ENCODE results near the gene LUM.

The LUM gene

GRCh38 chr12:91140026-91140931, 29.0 kb upstream of the LUM start:
- DNase-seq (ENCODE audit: low spot score): no peak
- peak overlapping the region in 1 of 2 donors; percentile 72 for H3K27ac ChIP-seq

GRCh38 chr12:91139286-91139685, 28.0 kb upstream of the LUM start:
- H3K4me3 ChIP-seq: no peak overlapping the region
- no peak for TF ChIP-seq CTCF (IDR thresholded peaks at IDR 0.05)
- DNase-seq (ENCODE audit: low spot score): no peak
- peak overlapping the region; percentile 64 to 72 for H3K27ac ChIP-seq

More at GRCh38 chr12:91140026-91140931, 29.0 kb upstream of the LUM start:
- no peak overlapping the region for H3K4me3 ChIP-seq
- no peak for TF ChIP-seq CTCF (IDR thresholded peaks at IDR 0.05)

GRCh38 chr12:91138337-91138920, 27.1 kb upstream of the LUM start:
- Histone ChIP-seq H3K4me3 (no peak overlapping the region), H3K27ac (peak overlapping the region; percentile 64 to 72)
- DNase-seq (ENCODE audit: low spot score): no peak
- TF ChIP-seq CTCF (IDR thresholded peaks at IDR 0.05): no peak

DNA sequence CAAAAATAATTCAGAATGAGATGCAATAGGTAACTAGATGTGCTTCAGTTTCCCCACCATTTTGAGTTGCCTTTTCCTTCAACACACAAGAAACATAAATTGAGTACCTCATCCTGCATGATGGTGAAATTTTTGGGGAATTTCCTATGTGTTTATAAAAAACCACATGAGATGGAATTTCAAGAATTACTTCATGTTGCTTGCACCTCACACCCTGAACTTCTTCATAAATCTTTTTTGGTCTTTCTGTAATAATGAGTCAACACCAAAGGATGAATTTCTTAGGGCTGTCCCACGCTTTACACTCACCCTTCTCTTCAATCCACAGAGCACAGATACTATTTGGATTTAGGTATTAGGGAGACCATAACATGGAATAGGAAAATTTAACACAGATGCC, 22.6 kb upstream of the LUM start:
- H3K4me3 ChIP-seq: no peak overlapping the region
- TF ChIP-seq CTCF (IDR thresholded peaks at IDR 0.05): no peak
- H3K27ac ChIP-seq: no peak overlapping the region
- DNase-seq (ENCODE audit: low spot score): no peak

DNA sequence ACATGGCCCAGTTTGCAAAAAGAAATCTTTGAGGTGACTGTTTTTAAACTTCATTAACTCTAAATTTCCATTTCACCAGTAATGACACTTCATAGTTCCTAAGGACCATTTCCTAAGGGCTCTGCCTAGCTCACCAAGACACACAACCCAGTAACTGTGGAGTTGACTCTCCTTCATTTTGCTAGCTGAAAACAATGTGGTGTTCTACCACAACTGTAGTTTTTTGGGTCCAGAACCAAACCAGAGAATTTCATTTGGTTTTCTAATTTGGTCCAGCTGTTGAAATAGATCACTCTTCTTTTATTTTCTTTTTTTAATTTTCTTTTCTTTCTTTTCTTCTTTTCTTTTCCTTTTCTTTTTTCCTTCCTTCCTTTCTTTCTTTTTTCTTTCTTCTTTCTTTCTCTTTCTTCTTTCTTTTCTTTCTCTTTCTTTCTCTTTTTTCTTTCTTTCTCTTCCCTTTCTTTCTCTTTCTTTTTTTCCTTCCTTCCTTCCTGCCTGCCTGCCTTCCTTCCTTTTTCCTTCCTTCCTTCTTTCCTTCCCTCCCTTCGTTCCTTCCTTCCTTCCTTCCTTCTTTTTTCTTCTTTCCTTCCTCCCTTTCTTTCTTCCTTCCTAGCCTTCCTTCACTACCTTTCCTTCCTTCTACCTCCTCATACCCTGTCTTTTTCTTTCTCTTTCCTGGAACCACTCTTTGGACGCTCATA, 18.5 kb upstream of the LUM start:
- DNase-seq (ENCODE audit: low spot score): no peak
- H3K4me3 ChIP-seq: no peak overlapping the region
- no peak for TF ChIP-seq CTCF (IDR thresholded peaks at IDR 0.05)
- no peak overlapping the region for H3K27ac ChIP-seq

GRCh38 chr12:91127751-91128150, 16.5 kb upstream of the LUM start:
- no peak for DNase-seq (ENCODE audit: low spot score)
- H3K4me3 ChIP-seq: no peak overlapping the region
- no peak for TF ChIP-seq CTCF (IDR thresholded peaks at IDR 0.05)
- no peak overlapping the region for H3K27ac ChIP-seq
